Upper lobe of left lung (tissue), 6 donors: ENCODE measurements around the gene CCDC148. TPM values are rescaled to one million over a fixed set of nuclear protein-coding genes. Genes with fewer than 3 reads are reported as not detected.

ENCODE experiments used
- ATAC-seq, 2 donors: fragments of 200-7000 bp; cut with Tn5 transposase; one replicate each; pipeline ENCODE4 v1.9.1; 2022; ENCODE audit warnings: mild to moderate bottlenecking in 2 of 2, moderate library complexity in 2 of 2; ENCODE audit not compliant: low FRiP score in 2 of 2
- DNase-seq, 2 donors: peaks; one replicate each; pipeline ENCODE4 v3.0.0-alpha.2; 2019 to 2020
- H3K27ac ChIP-seq, 4 donors: fragments of 200-600 bp; sonication (generic); one replicate each; pipeline ENCODE4 v1.5.1; 2016 to 2019
- H3K27me3 ChIP-seq, 4 donors: fragments of 200-600 bp; sonication (generic); one replicate each; pipeline ENCODE4 v1.5.1; 2017 to 2019
- H3K36me3 ChIP-seq, 4 donors: fragments of 200-600 bp; sonication (generic); one replicate each; pipeline ENCODE4 v1.5.1; 2016 to 2019
- H3K4me1 ChIP-seq, 4 donors: fragments of 200-600 bp; sonication (generic); one replicate each; pipeline ENCODE4 v1.5.1; 2018 to 2019
- H3K4me3 ChIP-seq, 4 donors: fragments of 200-600 bp; sonication (generic); one replicate each; pipeline ENCODE4 v1.5.1; 2017 to 2019; ENCODE audit warnings: mild to moderate bottlenecking in 2 of 4, moderate library complexity in 1 of 4
- H3K9me3 ChIP-seq, 4 donors: fragments of 200-600 bp; sonication (generic); one replicate each; pipeline ENCODE4 v1.5.1; 2018 to 2019
- CTCF ChIP-seq, 6 experiments: fragments of 450-650 bp in 4 of 6; fragments of 200-600 bp in 2 of 6; sonication (generic) in 2 of 6; IDR thresholded peaks; one replicate each; pipeline ENCODE4 v1.5.1; 2016 to 2019; ENCODE audit warnings: antibody characterized with exemption in 6 of 6
- EP300 ChIP-seq, 4 donors: sonication (generic); formaldehyde crosslinking; IDR thresholded peaks; one replicate each; pipeline ENCODE4 v1.5.1; 2017; ENCODE audit warnings: antibody characterized with exemption in 4 of 4, control low read depth in 2 of 4
- POLR2A ChIP-seq, 4 donors: fragments of 450-650 bp; IDR thresholded peaks; one replicate each; pipeline ENCODE4 v1.5.1; 2016 to 2017; ENCODE audit warnings: antibody characterized with exemption in 4 of 4, mild to moderate bottlenecking in 2 of 4
- POLR2AphosphoS5 ChIP-seq, 2 donors: sonication (generic); formaldehyde crosslinking; IDR thresholded peaks; one replicate each; pipeline ENCODE4 v1.5.1; 2017; ENCODE audit warnings: antibody characterized with exemption in 2 of 2
- WGBS, 2 donors: methylation state at CpG; one replicate each; pipeline ENCODE4 v1.1.5; 2017 to 2018; 5-methylcytosine and 5-hydroxymethylcytosine counted together
- total RNA-seq, 6 donors: library from RNA; depleted of rRNA in 4 of 6; stranded (reverse); fragments of >200 nt in 4 of 6; gene quantifications; one replicate each; pipeline versions ENCODE4 v1.1.0 to v1.2.1, GENCODE V29; 2016 to 2021
- donor health status: DM: no; HTN: no; CAD: no; lungs with moderate emphysema.
- donor health status: DM: no; HTN: yes; CAD: no; lungs with severe emphysema.

CCDC148 gene
- total RNA-seq, 6 donors from 2014 or later = 0.69 to 4.2 (median 1.9) TPM

- Histone ChIP-seq H3K4me1 (peaks cover 2 to 13% (median 12%) of the 10 kb centered on the region in 4 donors), H3K27ac (no peak overlapping the region), H3K36me3 (no peaks in the 10 kb centered on the region), H3K27me3 (no peaks in the 10 kb centered on the region), H3K9me3 (no peaks in the 10 kb centered on the region), H3K4me3 (no peak overlapping the region)
- DNase-seq = no peak
- 79% methylated on average over 4 of the region's 4 CpGs for WGBS, 2 donors
- ATAC-seq = peak in 1 of 2 donors; percentile 57
- TF ChIP-seq POLR2A (IDR thresholded peaks at IDR 0.05) (no peak), CTCF (IDR thresholded peaks at IDR 0.05) (peak in 5 of 6 experiments; percentile 12 to 38 (median 27))
Measured at GRCh38 chr2:158464426-158465281, 8.1 kb upstream of the CCDC148 start.

- ATAC-seq (no peak), DNase-seq (no peak)
- Histone ChIP-seq H3K9me3 (no peaks in the 10 kb centered on the region), H3K4me3 (no peak overlapping the region), H3K27me3 (no peaks in the 10 kb centered on the region), H3K36me3 (no peaks in the 10 kb centered on the region), H3K4me1 (peaks cover 13 to 24% (median 21%) of the 10 kb centered on the region in 4 donors), H3K27ac (no peak overlapping the region)
- 70 to 85% methylated on average over 6 of the region's 6 CpGs for WGBS, 2 donors
- TF ChIP-seq POLR2AphosphoS5 (IDR thresholded peaks at IDR 0.05) (no peak), EP300 (IDR thresholded peaks at IDR 0.05) (no peak), CTCF (IDR thresholded peaks at IDR 0.05) (no peak), POLR2A (IDR thresholded peaks at IDR 0.05) (no peak)
Measured at GRCh38 chr2:158463496-158464095, 7.0 kb upstream of the CCDC148 start.

GRCh38 chr2:158460632-158461297, 4.2 kb upstream of the CCDC148 start:
- Histone ChIP-seq H3K36me3 (no peaks in the 10 kb centered on the region), H3K4me1 (peaks cover 22 to 38% (median 27%) of the 10 kb centered on the region in 4 donors), H3K27ac (no peak overlapping the region), H3K4me3 (no peak overlapping the region), H3K27me3 (no peaks in the 10 kb centered on the region), H3K9me3 (no peaks in the 10 kb centered on the region)
- no peak for ATAC-seq
- WGBS, 2 donors = 39 to 48% methylated on average over 3 of the region's 3 CpGs
- DNase-seq = no peak
- TF ChIP-seq POLR2AphosphoS5 (IDR thresholded peaks at IDR 0.05) (no peak), EP300 (IDR thresholded peaks at IDR 0.05) (no peak), CTCF (IDR thresholded peaks at IDR 0.05) (peak in 1 of 6 experiments; percentile 21), POLR2A (IDR thresholded peaks at IDR 0.05) (no peak)

- no peak for TF ChIP-seq EP300 (IDR thresholded peaks at IDR 0.05)
- no peak for TF ChIP-seq POLR2AphosphoS5 (IDR thresholded peaks at IDR 0.05)
- TF ChIP-seq POLR2A (IDR thresholded peaks at IDR 0.05) = no peak
- no peak for TF ChIP-seq CTCF (IDR thresholded peaks at IDR 0.05)
- no peaks in the 10 kb centered on the region for H3K9me3 ChIP-seq
- H3K27ac ChIP-seq = peak overlapping the region in 1 of 4 donors; percentile 94
- H3K36me3 ChIP-seq = no peaks in the 10 kb centered on the region
- WGBS, 2 donors = 42 to 46% methylated on average over 9 of the region's 9 CpGs
- DNase-seq = no peak
- peak overlapping the region in 2 of 4 donors; percentile 77 to 92 for H3K4me3 ChIP-seq
- H3K27me3 ChIP-seq = no peaks in the 10 kb centered on the region
- peaks cover 22 to 40% (median 27%) of the 10 kb centered on the region in 4 donors for H3K4me1 ChIP-seq
- no peak for ATAC-seq
Measured at GRCh38 chr2:158459161-158460003, 2.8 kb upstream of the CCDC148 start.
